Ramos (cell line): Measurements from ENCODE around the gene GPSM1.
"Not testable (repeated sequence)": the region's sequence is repeated elsewhere in the genome, so short reads cannot be mapped to it uniquely, and the experiment has no call there.

Experiments used
- in situ Hi-C: fragments of 300-500 bp; cut with MboI; formaldehyde crosslinking; loops from one replicate; pipeline ENCODE4 v1.14.3; 2022; ENCODE audit warnings: low sequenced_read_pairs; ENCODE audit not compliant: unreplicated experiment

GPSM1 gene

DNA sequence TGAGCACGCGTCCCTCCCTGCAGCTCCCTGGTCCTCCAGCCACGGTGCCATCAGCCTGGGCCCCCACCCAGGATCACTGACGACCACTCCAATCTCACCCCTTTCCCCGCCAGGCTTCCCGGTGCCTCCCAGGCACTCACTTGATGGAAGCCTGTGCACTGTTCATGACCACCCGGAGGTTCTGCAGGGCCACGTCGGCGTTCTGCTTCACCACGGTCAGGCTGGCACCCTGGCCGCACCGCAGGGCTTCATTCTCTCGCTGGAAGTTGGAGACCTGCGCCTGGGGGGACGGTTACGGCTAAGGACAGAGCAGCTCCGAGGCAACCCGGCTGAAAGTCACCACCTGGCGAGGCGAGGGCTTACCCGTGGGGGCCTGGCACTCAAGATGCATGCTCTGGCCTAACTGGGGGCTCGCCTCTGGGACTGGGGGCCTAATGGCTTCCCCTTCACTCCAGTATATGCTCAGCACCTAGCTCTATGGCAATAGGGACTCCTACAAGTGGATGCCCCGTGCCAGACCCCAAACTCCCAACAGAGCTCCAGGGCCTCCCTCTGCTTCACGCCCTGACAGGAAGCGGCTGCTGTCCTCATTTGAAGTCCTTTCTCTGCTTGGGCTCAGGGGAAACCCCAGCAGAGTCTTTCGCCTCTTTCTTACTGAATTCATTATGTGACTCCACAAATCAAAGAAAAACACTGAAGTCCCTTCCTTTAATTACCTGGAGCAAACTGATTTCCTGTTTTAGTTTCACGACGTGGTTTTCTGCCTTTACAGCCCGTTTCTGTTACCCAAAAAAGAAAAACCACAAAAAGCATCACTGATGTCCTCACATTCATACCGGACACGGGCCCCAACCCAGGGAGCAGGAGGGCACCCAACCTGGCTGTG is 76.8 kb downstream of the GPSM1 start:
- in situ Hi-C loops = no loop called here

DNA sequence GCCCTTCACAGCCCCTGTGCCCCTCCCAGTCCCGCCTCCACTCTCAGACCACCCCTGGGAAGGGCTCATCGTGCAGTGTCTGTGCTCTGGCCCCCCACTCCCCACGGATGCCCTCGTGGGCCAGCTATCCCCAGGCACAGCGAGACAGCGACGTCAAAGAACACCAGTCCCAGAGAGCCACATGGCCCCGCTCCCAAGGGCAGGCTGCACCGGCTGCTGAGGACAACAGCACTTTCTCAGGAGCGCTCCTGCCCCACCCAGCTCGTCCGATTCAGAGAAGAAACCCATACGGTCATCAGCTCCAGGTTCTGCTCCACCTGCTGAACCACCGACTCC is 77.4 kb downstream of the GPSM1 start:
- in situ Hi-C loops = no loop called here

DNA sequence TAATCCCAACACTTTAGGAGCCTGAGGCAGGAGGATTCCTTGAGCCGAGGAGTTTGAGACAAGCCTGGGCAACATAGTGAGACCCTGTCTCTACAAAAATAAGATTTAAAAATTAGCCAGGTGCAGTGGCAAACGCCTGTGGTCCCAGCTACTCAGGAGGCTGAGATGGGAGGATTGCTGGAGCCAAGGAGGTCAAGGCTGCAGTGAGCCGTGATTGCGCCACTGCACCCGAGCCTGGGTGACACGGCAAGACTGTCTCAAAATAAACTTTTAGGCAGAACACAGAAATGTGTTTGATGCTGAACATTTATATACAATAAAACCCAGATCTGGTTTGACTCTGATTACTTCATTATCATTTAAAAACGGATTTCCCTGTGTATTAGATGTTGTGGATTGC is 78.1 kb downstream of the GPSM1 start:
- in situ Hi-C loops = no loop called here

DNA sequence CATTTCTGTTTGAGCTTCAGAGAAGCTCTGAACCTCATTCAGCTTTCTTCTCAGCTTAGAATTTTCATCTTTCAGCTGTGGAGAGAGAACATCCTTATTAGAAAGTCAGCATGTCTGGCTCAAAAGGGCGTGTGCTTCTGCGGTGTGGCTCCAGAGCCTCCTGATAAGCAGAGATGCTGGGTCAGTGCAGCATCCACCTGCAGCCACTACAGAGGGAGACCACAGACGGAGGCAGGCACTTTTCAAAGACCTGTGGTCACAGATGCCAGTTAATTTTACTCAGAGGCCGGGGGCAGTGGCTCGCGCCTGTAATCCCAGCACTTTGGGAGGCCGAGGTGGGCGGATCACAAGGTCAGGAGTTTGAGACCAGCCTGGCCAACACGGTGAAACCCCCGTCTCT is 78.6 kb downstream of the GPSM1 start:
- in situ Hi-C loops = not testable (repeated sequence)

DNA sequence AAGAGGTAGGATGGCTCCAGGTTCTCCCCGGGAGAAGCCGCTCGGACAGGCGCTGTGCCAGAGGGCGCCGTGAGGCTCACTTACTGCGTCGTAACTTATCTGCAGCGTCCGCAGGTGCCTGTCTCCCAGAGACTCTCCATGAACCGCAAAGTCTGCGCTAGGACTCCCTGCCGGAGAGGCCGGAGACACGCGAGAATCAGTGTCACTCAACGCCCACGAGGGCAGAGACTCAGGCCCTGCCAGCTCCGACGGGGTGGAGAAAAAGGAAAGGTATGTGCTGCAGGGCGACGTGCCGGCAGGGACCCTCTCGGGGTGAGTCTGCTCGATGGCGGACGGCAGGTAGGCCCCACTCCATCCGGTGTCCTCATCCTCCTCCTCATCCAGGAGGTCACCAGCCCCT is 79.7 kb downstream of the GPSM1 start:
- in situ Hi-C loops = not testable (repeated sequence)

DNA sequence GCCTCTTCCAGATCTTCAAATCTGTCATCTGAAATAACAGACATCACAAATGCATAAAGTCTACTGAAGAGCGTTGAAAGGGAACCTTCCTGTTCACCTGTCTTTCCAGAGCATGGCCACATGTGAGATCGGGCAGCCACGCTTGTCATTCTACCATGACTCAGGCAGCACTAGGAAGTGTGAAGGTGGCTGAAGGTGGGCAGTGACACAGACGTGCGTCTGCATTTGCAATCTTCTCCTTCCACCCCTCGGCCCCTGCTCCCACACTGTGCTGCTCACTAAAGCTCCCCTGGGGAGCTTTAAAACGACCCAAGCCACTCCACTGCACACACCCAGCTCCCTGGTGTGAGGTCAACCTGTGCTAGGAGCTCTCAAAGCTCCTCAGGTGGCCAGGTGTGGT is 80.6 kb downstream of the GPSM1 start:
- in situ Hi-C loops = no loop called here
